HepG2 (cell line): Measurements from ENCODE around the gene TRIM15. TPM values are rescaled to one million over a fixed set of nuclear protein-coding genes. Genes with fewer than 3 reads are reported as not detected.
A peak's percentile ranks its signal among the peaks of the same experiment; 100 is the strongest.

Experiments used
- ARHGAP35 ChIP-seq: sonication (generic); formaldehyde crosslinking; IDR thresholded peaks from 2 replicates; pipeline ENCODE4 v1.9.0; 2022; ENCODE audit warnings: mild to moderate bottlenecking, inconsistent platforms, moderate library complexity, missing genetic modification reagents, borderline replicate concordance
- CHCHD3 ChIP-seq: sonication (generic); formaldehyde crosslinking; IDR thresholded peaks from 2 replicates; pipeline ENCODE4 v1.8.0; 2022; ENCODE audit warnings: mild to moderate bottlenecking, missing genetic modification reagents, moderate library complexity
- HOXA3 ChIP-seq: sonication (generic); formaldehyde crosslinking; IDR thresholded peaks from 2 replicates; pipeline ENCODE4 v1.5.0; 2020; ENCODE audit warnings: missing genetic modification reagents
- IRF1 ChIP-seq: sonication (generic); formaldehyde crosslinking; IDR thresholded peaks from 2 replicates; pipeline ENCODE4 v1.4.0; 2020; ENCODE audit warnings: low read depth, mild to moderate bottlenecking, missing genetic modification reagents
- KLF6 ChIP-seq: IDR thresholded peaks from 2 replicates; pipeline ENCODE4 v1.8.0; 2016; ENCODE audit warnings: missing biosample characterization, missing genetic modification reagents
- MTA1 ChIP-seq: sonication (generic); formaldehyde crosslinking; IDR thresholded peaks from 2 replicates; pipeline ENCODE4 v1.4.0; 2020; ENCODE audit warnings: missing genetic modification reagents, mild to moderate bottlenecking, borderline replicate concordance
- NCOA1 ChIP-seq: sonication (generic); formaldehyde crosslinking; IDR thresholded peaks from 2 replicates; pipeline ENCODE4 v1.9.0; 2021; ENCODE audit warnings: missing genetic modification reagents
- SIX4 ChIP-seq: sonication (generic); formaldehyde crosslinking; IDR thresholded peaks from 2 replicates; pipeline ENCODE4 v1.4.0; 2020; ENCODE audit warnings: missing genetic modification reagents
- ZNF10 ChIP-seq: sonication (generic); formaldehyde crosslinking; IDR thresholded peaks from 2 replicates; pipeline ENCODE4 v1.4.0; 2020; ENCODE audit warnings: mild to moderate bottlenecking, low read depth, missing genetic modification reagents, borderline replicate concordance
- ZNF292 ChIP-seq: sonication (generic); formaldehyde crosslinking; IDR thresholded peaks from 2 replicates; pipeline ENCODE4 v1.8.1; 2022; ENCODE audit warnings: mild to moderate bottlenecking, low read depth, missing genetic modification reagents, borderline replicate concordance
- ZNF496 ChIP-seq: sonication (generic); formaldehyde crosslinking; IDR thresholded peaks from 2 replicates; pipeline ENCODE4 v1.8.1; 2023; ENCODE audit warnings: mild to moderate bottlenecking, moderate library complexity, missing genetic modification reagents; ENCODE audit not compliant: insufficient replicate concordance
- ZNF576 ChIP-seq: sonication (generic); formaldehyde crosslinking; IDR thresholded peaks from 2 replicates; pipeline ENCODE4 v1.4.0; 2020; ENCODE audit warnings: mild to moderate bottlenecking, missing genetic modification reagents
- ZNF589 ChIP-seq: sonication (generic); formaldehyde crosslinking; conservative IDR thresholded peaks from 2 replicates; pipeline ENCODE4 v1.8.0; 2022; ENCODE audit warnings: mild to moderate bottlenecking, moderate library complexity, missing genetic modification reagents
- ZNF597 ChIP-seq: sonication (generic); formaldehyde crosslinking; IDR thresholded peaks from 2 replicates; pipeline ENCODE4 v1.5.0; 2020; ENCODE audit warnings: missing genetic modification reagents
- ZNF678 ChIP-seq: sonication (generic); formaldehyde crosslinking; IDR thresholded peaks from 2 replicates; pipeline ENCODE4 v1.4.0; 2020; ENCODE audit warnings: mild to moderate bottlenecking, missing genetic modification reagents
- ZNF766 ChIP-seq: sonication (generic); formaldehyde crosslinking; IDR thresholded peaks from 2 replicates; pipeline ENCODE4 v1.5.0; 2020; ENCODE audit warnings: missing genetic modification reagents, borderline replicate concordance
- ZNF776 ChIP-seq: sonication (generic); formaldehyde crosslinking; IDR thresholded peaks from 2 replicates; pipeline ENCODE4 v1.4.0; 2020; ENCODE audit warnings: mild to moderate bottlenecking, missing genetic modification reagents
- ZSCAN20 ChIP-seq: sonication (generic); formaldehyde crosslinking; IDR thresholded peaks from 2 replicates; pipeline ENCODE4 v1.4.0; 2020; ENCODE audit warnings: missing genetic modification reagents, mild to moderate bottlenecking, borderline replicate concordance
- ZSCAN9 ChIP-seq: IDR thresholded peaks from 2 replicates; pipeline ENCODE4 v1.6.1; 2016; ENCODE audit warnings: borderline replicate concordance
- polyA plus RNA-seq, 8 experiments: library from polyadenylated mRNA; depleted of rRNA in 3 of 8; stranded (reverse) in 7 of 8; unstranded in 1 of 8; fragments of >200 nt; fragmentation: Illumina TruSeq in 4 of 8; extraction: Trizol in 4 of 8; gene quantifications; 2 replicates each; pipeline versions ENCODE4 v1.2.1 to v1.2.3, GENCODE V29; 2011 to 2016; ENCODE audit warnings: low read depth in 4 of 8, missing spikeins in 1 of 8, mixed read lengths in 1 of 8; ENCODE audit not compliant: insufficient read depth in 1 of 8
- total RNA-seq, 5 experiments: library from RNA; depleted of rRNA; stranded (reverse); fragments of >200 nt; fragmentation: Illumina TruSeq; extraction: Trizol; gene quantifications; 2 replicates each; pipeline ENCODE4 v1.2.3, GENCODE V29; 2016; ENCODE audit warnings: low read depth in 1 of 5
- TF ChIP-seq, protein P1 (sequence below): sonication (generic); formaldehyde crosslinking; IDR thresholded peaks from 2 replicates; pipeline ENCODE4 v1.8.0; 2022; ENCODE audit warnings: missing genetic modification reagents, low read depth, mild to moderate bottlenecking, borderline replicate concordance
- TF ChIP-seq, protein P2 (sequence below): sonication (generic); formaldehyde crosslinking; IDR thresholded peaks from 2 replicates; pipeline ENCODE4 v1.4.0; 2020; ENCODE audit warnings: low read depth, mild to moderate bottlenecking, missing genetic modification reagents

Gene TRIM15
- total and polyA plus RNA-seq, 2 of the 13 experiments (the other 11 are each of a cell fraction or from before 2014, with no cell fraction given): 35.1 to 38.2 TPM

- TF ChIP-seq ZNF597: no peak
- TF ChIP-seq ZNF678: no peak; the same call in 1 of the 2 replicates
- 0 out of 2 replicates have a peak, but pooled peaks have one; percentile 3 for TF ChIP-seq SIX4 (CRISPR knock-in tag)
- TF ChIP-seq ZNF10 (CRISPR knock-in tag): 0 out of 2 replicates have a peak, but pooled peaks have one; percentile 41
- 0 out of 2 replicates have a peak, but pooled peaks have one; percentile 29 for TF ChIP-seq ZSCAN20 (CRISPR knock-in tag)
- TF ChIP-seq KLF6 (CRISPR knock-in tag): peak; percentile 60; the same call in 1 of the 2 replicates
- TF ChIP-seq NCOA1 (CRISPR knock-in tag): no peak
- TF ChIP-seq MTA1 (CRISPR knock-in tag): peak; percentile 74; the same call in 1 of the 2 replicates
- TF ChIP-seq ZSCAN9 (CRISPR knock-in tag): no peak; the same call in 1 of the 2 replicates
- no peak for TF ChIP-seq ZNF589 (CRISPR knock-in tag)
- TF ChIP-seq IRF1 (CRISPR knock-in tag): peak; percentile 90
- no peak for TF ChIP-seq CHCHD3 (CRISPR knock-in tag)
- peak; percentile 78; the same call in 1 of the 2 replicates for TF ChIP-seq HOXA3 (CRISPR knock-in tag)
- TF ChIP-seq ZNF496: no peak
- TF ChIP-seq ZNF576 (CRISPR knock-in tag): no peak
- TF ChIP-seq ZNF292: peak; percentile 80
- TF ChIP-seq ZNF766 (CRISPR knock-in tag): peak; percentile 41; the same call in 1 of the 2 replicates
- TF ChIP-seq, protein P1, sequence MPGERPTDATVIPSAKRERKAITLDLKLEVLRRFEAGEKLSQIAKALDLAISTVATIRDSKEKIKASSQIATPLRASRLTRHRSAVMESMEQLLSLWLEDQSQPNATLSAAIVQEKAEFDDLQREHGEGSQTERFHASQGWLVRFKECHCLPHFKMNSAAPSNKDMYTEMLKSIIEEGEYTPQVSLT (CRISPR knock-in tag): no peak
- TF ChIP-seq ARHGAP35 (CRISPR knock-in tag): peak; percentile 28; the same call in 1 of the 2 replicates
- TF ChIP-seq, protein P2, sequence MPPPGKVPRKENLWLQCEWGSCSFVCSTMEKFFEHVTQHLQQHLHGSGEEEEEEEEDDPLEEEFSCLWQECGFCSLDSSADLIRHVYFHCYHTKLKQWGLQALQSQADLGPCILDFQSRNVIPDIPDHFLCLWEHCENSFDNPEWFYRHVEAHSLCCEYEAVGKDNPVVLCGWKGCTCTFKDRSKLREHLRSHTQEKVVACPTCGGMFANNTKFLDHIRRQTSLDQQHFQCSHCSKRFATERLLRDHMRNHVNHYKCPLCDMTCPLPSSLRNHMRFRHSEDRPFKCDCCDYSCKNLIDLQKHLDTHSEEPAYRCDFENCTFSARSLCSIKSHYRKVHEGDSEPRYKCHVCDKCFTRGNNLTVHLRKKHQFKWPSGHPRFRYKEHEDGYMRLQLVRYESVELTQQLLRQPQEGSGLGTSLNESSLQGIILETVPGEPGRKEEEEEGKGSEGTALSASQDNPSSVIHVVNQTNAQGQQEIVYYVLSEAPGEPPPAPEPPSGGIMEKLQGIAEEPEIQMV (CRISPR knock-in tag): peak; percentile 60; the same call in 1 of the 2 replicates
- peak; percentile 78; the same call in 1 of the 2 replicates for TF ChIP-seq ZNF776 (CRISPR knock-in tag)
These were observed 49.7 kb downstream of the TRIM15 start, which contains the start of gene TRIM26 (continued) for GRCh38 chr6:30212865-30213666.
